Glomerular endothelial cell (primary cell): ENCODE measurements around the gene VCL. TPM values are rescaled to one million over a fixed set of nuclear protein-coding genes. Genes with fewer than 3 reads are reported as not detected.
"Not testable (repeated sequence)": the region's sequence is repeated elsewhere in the genome, so short reads cannot be mapped to it uniquely, and the experiment has no call there.

ENCODE experiments used
- DNase-seq: peaks from one replicate; pipeline ENCODE4 v3.0.0-alpha.2; 2011; ENCODE audit warnings: low read depth, low spot score; ENCODE audit errors: extremely low read depth
- total RNA-seq: library from RNA; depleted of rRNA; stranded (reverse); fragments of >200 nt; gene quantifications from 2 replicates; pipeline ENCODE4 v1.2.3, GENCODE V29; 2015

The VCL gene
- total RNA-seq, 1 donor from 2014 or later = 240 TPM

DNA sequence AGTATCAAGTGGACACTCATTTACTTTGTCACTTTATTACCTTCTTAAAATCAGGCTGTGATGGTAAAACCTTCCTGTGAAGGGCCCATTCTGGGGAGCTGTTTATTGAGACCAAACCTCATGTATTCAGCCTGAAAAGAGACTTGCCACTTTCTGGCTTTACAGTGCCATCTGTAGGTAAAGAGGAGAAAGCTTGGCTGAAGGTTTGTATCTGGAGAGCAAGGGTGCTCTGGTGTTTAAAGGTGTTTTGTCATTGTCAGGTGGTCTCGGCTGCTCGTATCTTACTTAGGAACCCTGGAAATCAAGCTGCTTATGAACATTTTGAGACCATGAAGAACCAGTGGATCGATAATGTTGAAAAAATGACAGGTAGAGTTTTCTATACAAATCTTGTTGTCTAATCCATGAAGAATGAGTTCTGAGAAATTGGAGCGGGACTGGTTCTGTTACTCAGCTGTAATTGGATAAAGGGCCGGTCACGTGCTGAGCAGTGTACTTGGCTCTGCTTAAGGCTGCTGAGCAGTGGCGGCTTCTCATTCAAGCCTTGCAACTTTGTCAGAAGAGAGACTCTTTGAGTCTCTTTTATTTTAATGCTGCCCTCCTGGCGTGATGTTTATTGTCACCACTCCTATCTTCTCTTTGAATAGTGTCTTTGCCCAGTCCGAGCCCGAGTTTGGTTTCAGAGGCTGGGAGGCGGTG is 105.8 kb downstream of the VCL start:
- DNase-seq = no peak

DNA sequence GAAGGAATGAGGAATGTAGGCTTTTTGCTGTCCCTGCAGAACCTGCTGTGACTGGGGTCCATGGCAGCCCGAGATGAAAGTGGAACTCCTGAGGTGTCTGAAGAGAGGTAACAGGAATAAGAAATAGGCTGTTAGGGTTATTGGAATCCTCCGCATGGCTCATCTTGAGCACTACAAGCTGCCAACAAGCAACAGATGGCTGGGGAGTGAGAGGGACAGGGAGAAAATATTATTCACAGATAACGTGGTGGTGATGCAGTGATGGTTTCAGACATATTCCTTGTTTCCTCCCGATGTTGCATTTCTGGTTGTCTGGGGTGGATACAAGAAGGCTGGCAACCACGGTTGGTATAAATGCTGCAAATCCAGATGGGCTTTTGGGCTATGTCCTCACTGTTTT is 106.6 kb downstream of the VCL start:
- no peak for DNase-seq

DNA sequence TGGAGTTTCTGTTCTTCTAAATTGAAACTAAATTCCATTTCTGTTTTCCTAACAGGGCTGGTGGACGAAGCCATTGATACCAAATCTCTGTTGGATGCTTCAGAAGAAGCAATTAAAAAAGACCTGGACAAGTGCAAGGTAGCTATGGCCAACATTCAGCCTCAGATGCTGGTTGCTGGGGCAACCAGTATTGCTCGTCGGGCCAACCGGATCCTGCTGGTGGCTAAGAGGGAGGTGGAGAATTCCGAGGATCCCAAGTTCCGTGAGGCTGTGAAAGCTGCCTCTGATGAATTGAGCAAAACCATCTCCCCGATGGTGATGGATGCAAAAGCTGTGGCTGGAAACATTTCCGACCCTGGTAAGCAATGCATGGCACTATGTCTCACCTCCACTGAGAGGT is 107.1 kb downstream of the VCL start:
- DNase-seq = no peak

DNA sequence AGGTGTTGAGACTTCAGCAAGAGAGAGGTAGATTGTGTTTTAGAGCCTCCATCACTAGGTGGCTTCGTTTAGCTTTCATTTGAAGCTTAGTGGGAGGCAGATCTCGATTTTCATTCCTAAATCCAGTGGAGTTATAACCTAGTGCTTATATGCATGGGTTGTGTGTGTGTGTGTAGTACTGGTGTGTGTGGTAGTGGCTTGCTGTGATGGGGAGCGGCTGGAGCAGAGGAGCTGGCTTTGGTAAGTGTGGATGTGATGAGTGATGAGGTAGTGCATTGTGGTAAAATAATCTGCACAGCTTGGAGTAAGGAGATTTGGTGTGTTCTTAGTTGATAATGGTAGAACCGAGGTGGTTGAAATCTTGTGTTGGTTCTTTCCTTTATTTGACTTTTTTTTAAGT is 109.5 kb downstream of the VCL start:
- no peak for DNase-seq

DNA sequence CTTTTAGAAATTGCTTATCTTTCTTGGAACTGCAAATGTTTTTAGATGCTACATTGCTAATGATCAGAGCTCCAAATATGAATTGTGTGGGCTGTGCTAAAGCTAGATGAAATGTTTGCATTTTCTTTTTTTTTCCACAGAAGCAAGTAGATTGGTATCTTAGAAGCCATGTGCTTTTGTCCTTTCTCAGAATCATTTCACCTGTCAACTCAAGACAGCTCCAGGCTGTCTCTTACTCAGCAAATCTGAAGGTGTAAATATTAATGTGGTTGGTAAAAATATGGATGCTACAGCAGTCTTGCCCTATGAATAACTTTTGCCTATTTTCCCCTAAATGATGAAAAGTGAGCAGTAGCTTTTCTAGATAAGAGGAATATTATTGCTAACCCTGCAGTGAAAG is 111.5 kb downstream of the VCL start:
- DNase-seq = no peak

DNA sequence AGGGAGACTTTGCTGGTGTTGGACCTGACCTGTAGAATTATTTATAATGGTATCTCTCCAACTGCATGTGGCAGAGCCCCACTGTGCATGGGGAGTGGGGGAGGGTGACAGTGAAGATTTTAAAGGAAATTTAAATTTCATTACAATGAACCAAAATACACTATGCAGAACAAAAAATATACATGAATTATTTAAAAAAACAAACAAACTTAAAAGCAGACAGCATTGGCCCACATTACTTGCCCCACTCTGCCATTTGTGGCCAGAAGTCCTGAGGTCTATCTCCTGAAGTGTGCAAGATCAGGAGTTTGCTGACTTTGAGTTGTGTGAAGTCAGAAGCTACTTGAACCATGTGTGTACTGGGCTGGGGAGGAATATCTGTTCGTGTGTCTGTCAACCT is 112.2 kb downstream of the VCL start:
- DNase-seq = no peak

DNA sequence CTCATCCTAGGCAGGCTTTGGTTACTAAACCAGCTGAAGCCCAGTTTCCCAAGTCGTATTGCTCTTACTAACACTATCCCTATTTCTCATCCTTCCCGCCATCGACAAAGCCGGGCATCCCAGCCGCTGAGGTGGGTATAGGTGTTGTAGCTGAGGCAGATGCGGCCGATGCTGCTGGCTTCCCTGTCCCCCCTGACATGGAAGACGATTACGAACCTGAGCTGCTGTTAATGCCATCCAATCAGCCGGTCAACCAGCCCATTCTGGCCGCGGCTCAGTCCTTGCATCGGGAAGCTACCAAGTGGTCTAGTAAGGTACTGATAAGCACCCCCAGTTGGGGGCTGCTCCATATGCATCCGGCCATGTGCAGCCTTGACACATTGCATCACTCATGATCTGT is 113.9 kb downstream of the VCL start:
- DNase-seq = no peak

DNA sequence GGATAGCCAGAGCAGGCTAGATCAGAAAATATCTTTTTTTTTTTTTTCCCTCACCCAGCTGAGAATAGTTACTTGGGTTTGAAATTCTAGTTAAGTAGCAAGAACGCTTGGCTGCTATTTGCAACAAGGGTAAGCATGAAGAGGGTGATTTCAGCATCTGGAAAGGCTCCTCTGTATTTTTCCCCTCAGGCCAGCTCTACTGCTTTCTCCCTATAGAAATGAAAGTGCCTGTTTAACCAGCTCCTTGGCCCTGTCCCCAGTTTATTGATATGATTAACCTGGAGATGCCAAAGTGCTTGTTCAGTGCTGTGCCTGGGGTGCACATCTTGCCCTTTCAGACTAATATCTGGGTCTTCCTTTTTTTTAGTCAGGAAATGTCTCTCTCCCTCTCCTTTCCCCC is 115.6 kb downstream of the VCL start:
- no peak for DNase-seq

DNA sequence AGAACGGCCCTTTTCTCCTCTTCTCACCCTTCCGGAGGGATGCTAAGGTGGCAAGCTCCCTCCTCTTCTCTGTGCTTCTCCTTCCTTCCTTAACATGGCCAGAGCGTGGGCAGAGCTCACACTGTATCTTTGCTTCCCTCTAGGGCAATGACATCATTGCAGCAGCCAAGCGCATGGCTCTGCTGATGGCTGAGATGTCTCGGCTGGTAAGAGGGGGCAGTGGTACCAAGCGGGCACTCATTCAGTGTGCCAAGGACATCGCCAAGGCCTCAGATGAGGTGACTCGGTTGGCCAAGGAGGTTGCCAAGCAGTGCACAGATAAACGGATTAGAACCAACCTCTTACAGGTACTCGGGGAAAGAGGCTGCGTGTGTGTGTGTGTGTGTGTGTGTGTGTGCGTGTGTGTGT is 116.1 kb downstream of the VCL start:
- DNase-seq = no peak

DNA sequence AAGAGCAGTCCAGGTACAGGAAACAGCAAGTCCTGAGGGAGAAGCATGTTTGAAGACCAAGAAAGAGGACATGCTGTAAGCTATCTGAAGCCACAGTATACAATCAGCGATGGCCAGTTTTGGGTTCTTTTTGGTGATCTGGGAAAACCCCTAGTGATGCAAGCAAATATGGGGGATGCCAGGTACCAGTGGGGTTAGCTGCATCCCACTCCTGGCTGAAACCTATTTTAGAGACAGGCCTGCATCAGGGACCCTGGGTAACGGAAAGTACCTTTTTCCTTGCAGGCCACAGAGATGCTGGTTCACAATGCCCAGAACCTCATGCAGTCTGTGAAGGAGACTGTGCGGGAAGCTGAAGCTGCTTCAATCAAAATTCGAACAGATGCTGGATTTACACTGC is 119.8 kb downstream of the VCL start:
- DNase-seq = no peak

DNA sequence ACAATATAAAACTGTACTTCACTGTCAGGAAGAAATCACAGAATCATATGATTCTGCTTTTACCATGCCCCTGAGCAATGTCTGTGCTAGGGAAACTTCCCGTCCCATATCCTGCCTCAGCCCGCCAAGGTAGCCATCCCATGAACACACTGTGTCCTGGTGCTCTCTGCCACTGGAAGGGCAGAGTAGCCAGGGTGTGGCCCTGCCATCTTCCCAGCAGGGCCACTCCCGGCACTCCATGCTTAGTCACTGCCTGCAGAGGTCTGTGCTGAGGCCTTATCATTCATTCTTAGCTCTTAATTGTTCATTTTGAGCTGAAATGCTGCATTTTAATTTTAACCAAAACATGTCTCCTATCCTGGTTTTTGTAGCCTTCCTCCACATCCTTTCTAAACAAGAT is 120.9 kb downstream of the VCL start:
- no peak for DNase-seq

DNA sequence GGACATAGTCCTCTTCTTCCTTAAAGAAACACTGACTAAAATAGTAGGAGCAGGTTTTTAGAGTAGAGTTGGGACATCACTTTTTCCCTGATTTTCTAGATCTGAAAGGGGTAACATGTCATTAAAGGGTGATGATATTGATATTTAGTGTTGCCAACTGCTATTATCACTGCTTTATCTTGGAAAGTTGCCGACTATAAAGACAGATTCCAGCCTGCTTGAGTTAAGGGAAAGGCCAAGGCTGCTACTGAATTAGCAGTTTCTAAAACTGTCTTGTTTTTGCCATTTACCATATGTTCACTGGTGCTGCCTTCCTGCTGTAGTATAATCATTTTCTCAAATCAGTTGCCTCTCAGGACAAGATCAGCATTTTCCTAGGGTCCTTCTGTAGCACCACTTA is 123.0 kb downstream of the VCL start:
- DNase-seq = no peak

DNA sequence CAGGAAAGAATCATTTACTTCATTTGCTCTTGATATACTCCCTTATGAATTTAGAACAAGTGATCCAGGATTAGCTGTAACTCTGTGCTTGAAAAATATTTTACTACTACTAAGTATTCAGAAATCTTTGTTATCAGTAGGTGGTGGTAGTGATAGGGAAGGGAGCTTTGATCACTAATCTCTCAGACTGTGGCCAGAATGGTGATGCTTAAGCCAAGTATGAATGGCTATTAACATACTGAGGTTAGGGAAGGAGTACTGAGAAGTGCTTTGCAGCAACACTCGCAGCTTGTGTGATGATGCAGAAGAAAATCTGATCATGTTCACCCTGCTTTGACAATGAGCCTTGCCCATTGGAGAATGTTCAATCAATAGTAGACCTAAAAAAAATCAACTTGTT is 123.5 kb downstream of the VCL start:
- no peak for DNase-seq

DNA sequence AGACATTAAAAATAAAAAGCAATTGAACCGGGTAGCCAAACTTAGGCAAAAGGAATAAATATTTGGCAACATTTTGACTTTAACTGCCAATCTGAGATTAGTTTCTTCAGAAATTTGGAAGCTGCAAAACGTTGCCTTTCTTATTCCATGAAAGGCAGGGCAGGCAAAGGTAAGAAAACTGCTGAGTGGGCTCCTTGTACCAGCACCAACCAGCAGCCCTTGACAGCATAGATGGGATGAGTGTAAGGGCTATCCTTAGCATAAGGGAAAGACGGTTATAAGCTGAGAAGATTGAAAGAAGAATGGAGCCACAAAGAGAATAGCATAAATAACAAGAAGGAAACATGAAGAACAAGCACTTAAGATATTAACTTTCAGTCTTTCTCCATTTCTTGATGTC is 124.1 kb downstream of the VCL start:
- DNase-seq = no peak

DNA sequence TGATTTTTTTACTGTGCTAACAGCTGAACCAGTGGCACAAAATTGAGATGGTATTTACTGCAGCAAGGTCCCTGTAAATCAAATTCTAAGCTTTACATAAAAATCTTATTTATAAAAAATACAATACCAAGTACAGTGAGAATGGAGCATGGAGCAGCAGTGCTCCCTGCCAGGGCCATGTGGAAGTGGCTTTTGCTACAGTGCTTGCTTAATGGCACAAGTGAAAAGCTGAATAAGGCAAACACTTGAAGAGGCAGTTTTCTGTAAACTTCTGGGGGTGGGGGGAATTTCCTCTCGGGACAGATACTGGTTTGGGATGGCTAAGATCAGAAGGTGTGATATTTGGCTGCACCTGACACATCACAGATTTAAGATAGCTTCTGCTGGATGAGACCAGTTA is 125.2 kb downstream of the VCL start:
- no peak for DNase-seq

DNA sequence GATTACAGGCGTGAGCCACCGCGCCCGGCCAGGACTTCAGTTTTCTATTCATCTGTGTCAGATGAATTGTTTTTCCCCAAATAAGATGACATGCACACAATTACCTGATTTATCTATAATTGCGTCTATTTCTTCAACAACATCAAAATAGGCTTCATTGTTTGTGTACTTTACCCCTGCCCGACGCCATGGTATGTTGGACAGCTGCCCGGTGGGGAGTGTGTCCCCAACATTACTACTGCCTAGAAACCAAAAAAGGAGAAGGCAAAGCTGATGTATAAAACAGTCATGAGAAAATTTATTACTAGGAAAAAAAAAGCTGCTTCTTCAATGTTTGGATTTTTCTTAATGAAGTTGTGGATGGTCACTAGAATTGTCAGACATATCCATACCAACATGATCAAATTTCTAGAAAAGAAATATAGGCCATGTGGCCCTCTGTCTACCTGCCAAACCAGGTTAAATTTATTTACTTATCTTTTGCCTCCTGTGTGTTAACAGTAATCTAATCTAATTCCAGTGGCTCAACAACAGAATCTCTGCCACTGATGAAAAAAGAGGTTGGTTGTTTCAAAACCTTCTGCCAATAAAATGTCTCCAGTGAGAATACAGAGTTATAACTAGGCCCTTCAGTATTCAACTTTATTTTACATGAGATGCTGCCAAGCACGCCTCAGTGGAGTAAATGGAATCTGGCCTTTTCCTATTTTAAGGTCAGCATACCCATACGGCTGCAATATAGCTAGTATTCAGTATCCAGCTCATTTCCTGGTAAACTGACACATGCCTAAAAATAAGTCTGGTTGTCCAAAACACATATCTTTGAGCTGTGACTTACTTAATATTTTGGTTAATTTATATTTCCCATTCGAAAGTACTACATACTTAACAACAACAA is 136.3 kb downstream of the VCL start:
- no peak for DNase-seq

DNA sequence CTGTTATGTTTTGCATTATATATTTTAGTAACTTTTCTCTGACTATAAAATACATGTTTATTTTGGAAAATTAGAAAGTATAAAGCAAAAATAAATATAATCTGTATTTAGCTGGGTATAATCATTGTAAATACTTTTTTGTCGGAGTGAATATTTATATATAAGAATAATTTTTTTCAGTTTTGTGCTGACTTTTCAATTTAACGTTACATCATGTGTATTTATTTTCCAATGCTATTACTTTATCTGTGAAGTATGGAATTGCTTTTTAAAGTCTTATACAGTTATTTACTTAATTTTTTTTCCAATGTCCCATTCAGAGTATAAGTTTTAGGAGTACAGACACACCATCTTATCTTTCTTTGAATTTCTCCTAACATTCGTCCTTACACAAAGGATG is 137.5 kb downstream of the VCL start:
- DNase-seq = no peak

DNA sequence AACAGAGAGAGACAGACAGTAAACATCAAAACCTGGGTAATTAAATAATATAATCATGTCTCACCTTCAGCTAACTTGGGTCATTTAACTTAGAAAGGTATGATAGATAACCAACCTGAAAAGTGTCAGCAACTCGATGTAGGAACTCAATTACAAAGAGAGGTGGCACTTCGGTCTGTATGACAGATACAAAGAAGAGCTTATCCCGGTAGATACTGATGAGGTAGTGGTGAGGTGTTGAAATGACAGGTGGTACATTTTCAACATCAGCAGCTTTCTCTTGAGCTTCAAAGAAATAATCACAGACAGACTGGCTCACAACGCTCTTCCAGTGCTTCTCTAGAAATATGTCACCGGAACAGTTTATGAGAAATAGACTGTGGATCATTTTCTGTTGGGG is 140.1 kb downstream of the VCL start:
- DNase-seq = no peak

DNA sequence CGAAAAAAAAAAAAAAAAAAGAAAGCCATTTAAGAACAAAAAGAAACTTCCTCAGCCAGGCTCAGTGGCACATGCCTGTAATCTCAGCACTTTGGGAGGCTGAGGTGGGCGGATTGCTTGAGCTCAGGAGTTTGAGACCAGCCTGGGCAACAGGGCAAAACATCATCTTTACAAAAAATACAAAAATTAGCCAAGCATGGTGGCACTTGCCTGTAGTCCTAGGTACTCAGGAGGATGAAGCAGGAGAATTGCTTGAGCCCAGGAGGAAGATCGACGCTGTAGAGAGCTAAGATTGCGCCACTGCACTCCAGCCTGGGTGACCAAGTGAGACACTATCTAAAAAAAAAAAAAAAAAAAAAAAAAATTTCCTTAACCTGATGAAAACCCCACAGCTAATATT is 140.7 kb downstream of the VCL start:
- DNase-seq = not testable (repeated sequence)

DNA sequence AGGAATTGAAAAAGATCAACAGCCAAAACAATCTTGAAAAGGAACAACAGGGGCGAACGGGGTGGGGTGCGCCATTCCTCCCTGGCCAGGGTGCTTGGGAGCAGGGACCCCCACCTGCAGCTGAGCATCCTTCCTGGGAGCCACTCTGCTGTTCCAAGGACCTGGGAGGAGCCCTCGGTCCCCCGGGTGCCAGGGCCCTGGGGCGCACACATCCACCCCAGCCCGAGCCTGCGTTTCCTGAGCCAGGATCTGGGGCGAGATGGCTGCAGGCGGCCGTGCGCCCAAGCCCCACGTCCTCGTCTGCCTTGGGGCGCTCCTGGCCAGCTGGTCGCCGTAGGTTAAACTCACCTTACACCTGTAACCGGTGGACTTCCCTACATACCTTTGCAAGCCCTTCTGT is 142.1 kb downstream of the VCL start:
- DNase-seq = no peak

DNA sequence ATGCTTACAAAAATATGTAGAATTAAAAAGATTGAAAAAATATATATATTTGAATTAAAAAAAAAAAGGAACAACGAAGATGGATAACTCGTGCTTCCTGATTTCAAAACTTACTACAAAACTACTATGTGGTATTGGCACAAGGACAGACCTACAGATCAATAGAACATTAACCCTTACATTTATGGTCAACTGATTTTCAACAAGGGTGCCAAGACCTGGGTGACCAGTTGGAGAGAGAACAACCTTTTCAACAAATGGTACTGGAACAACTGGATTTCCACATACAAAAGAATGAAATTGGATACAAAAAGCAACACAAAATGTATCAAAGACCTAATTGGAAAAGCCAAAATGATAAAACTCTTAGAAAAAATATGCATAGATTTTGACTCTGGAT is 142.6 kb downstream of the VCL start:
- no peak for DNase-seq

DNA sequence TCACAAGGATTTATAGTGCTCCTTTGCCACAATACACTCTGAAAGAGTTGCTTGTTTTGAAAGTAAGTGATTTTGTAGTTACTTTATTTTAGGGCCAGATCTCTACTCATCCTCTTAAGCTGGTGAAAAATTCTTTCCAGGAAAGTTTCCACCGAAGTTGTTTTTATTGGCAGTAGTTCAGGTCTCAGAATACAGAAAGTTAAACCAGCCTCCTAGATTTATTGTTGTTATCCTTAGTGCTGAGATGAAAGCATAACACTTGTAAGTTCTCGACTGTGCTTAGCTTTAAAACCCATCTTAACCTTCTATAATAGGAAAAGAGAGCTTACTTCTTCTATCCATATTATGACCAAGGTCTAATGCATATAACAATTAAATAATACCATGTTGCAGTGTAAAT is 147.2 kb downstream of the VCL start:
- peak; percentile 76 for DNase-seq
